Measurements from ENCODE around the gene MRPL21.

DNA sequence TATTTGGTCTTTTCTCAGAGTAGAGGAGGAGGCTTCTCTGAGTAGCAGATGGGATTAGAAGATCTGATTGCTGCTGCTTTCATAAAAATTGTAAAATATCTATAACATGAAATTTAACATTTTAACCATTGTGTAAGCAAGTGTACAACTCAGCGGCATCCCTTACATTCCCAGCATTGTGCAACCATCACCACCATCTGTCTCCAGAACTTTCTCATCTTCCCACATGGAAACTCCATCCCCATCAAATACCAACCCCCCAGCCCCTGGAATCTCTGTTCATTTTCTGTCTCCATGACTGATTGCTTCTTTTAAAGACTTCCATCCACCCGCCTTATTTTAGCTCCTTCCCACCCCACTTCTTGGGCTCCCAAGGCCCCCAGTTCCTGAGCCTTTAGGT is 44.9 kb upstream of the MRPL21 start:
- TF ChIP-seq EZH2phosphoT487 (IDR thresholded peaks at IDR 0.05; ENCODE audit: insufficient read depth, low read depth) (no peak), EZH2 (IDR thresholded peaks at IDR 0.05; ENCODE audit: insufficient read depth, poor library complexity, severe bottlenecking) (no peak)

All from GM23248 (cell line).